Adrenal gland (tissue), 12 donors: ENCODE measurements around the gene MCM3AP. TPM values are rescaled to one million over a fixed set of nuclear protein-coding genes. Genes with fewer than 3 reads are reported as not detected.
A peak's percentile ranks its signal among the peaks of the same experiment; 100 is the strongest.

Source experiments
- DNase-seq, 7 donors: peaks; one replicate each; pipeline ENCODE4 v3.0.0-alpha.2; 2019 to 2020
- H3K27ac ChIP-seq, 5 donors: fragments of 200-600 bp; sonication (generic) in 4 of 5; 1 replicate in 3 of 5; 2 replicates in 2 of 5; pipeline versions ENCODE4 v1.5.1 to v1.8.0; 2016 to 2020; ENCODE audit warnings: mild to moderate bottlenecking in 1 of 5
- H3K27me3 ChIP-seq: fragments of 200-600 bp; 2 replicates; pipeline ENCODE4 v1.8.0; 2021
- H3K36me3 ChIP-seq, 2 donors: fragments of 200-600 bp; replicated peaks in 1 of 2; 1 replicate in 1 of 2; 2 replicates in 1 of 2; pipeline versions ENCODE4 v1.5.1 to v1.8.0; 2018 to 2022
- H3K4me1 ChIP-seq, 2 donors: fragments of 200-600 bp; replicated peaks in 1 of 2; 1 replicate in 1 of 2; 2 replicates in 1 of 2; pipeline versions ENCODE4 v1.5.1 to v1.8.0; 2018 to 2021
- H3K4me3 ChIP-seq, 4 donors: fragments of 200-600 bp; sonication (generic) in 3 of 4; one replicate each; pipeline ENCODE4 v1.5.1; 2016 to 2018
- H3K9me3 ChIP-seq, 3 donors: fragments of 200-600 bp; sonication (generic) in 1 of 3; replicated peaks in 1 of 3; 1 replicate in 2 of 3; 2 replicates in 1 of 3; pipeline versions ENCODE4 v1.5.1 to v1.8.0; 2016 to 2021
- CTCF ChIP-seq, 6 experiments: fragments of 450-650 bp in 4 of 6; fragments of 200-600 bp in 2 of 6; sonication (generic) in 1 of 6; IDR thresholded peaks; 1 replicate in 5 of 6; 2 replicates in 1 of 6; pipeline versions ENCODE4 v1.5.1 to v1.8.0; 2016 to 2021; ENCODE audit warnings: antibody characterized with exemption in 6 of 6, mild to moderate bottlenecking in 2 of 6, moderate library complexity in 1 of 6
- POLR2A ChIP-seq, 2 donors: fragments of 450-650 bp; IDR thresholded peaks; one replicate each; pipeline ENCODE4 v1.6.1; 2017; ENCODE audit warnings: antibody characterized with exemption in 2 of 2, mild to moderate bottlenecking in 2 of 2, moderate library complexity in 1 of 2
- WGBS, 4 donors: extraction: QIAGEN DNeasy Blood & Tissue Kit in 2 of 4; methylation state at CpG; one replicate each; pipeline versions ENCODE4 v1.1.5 to v1.1.7; 2013 to 2017; 5-methylcytosine and 5-hydroxymethylcytosine counted together
- intact Hi-C, 2 donors: fragments of 100-400 bp; cut with DNase I; formaldehyde crosslinking; loops; one replicate each; pipeline versions ENCODE4 v1.14.1 to v1.15.0; 2022 to 2023
- polyA plus RNA-seq, 3 donors: library from polyadenylated mRNA; stranded (reverse); fragments of 200-250 nt in 2 of 3; fragments of 350-450 nt in 1 of 3; fragmentation: Illumina TruSeq in 1 of 3; extraction: RNeasy Lipid Tissue Mini Kit (QIAGEN cat#74804) in 1 of 3; gene quantifications; one replicate each; pipeline ENCODE4 v1.2.3, GENCODE V29; 2013 to 2014
- total RNA-seq, 9 donors: library from RNA; depleted of rRNA in 4 of 9; stranded (reverse); fragments of >200 nt in 4 of 9; fragments of 120-200 nt in 1 of 9; fragmentation: NEBNext Ultra II Directional in 1 of 9; extraction: Animal tissue kit (Norgen Biotek cat#: 25700) in 1 of 9; gene quantifications; one replicate each; pipeline versions ENCODE4 v1.1.0 to v1.2.4, GENCODE V29; 2013 to 2023
- donor health status: healthy with polysubstance abuse.
- donor health status: Bipolar disorder and iron deficiency.
- donor health status: DM: yes; HTN: yes; CAD: no.
- donor health status: DM: no; HTN: no; CAD: no.
- donor health status: DM: no; HTN: no; CAD: no.
- donor health status: DM: yes; HTN: yes; CAD: no.

The MCM3AP gene
- total and polyA plus RNA-seq, 12 donors, result 34.8 to 89.4 (median 70.1) TPM

GRCh38 chr21:46322351-46323226, 37.2 kb upstream of the MCM3AP start:
- intact Hi-C loops, result no loop called here
- Histone ChIP-seq H3K9me3 (no peaks in the 10 kb centered on the region), H3K27me3 (no peaks in the 10 kb centered on the region), H3K4me1 (peaks cover 10 to 26% of the 10 kb centered on the region in 2 donors), H3K4me3 (peak overlapping the region in 2 of 4 donors; percentile 68 to 90), H3K36me3 (no peaks in the 10 kb centered on the region), H3K27ac (no peak overlapping the region)
- 13 to 18% (median 14%) methylated on average over 33 to 50 of the region's 50 CpGs for whole genome bisulfite sequencing, 4 donors
- peak in 3 of 7 donors; percentile 13 to 57 (median 33) for DNase-seq
- no peak for TF ChIP-seq POLR2A (IDR thresholded peaks at IDR 0.05)
- no peak for TF ChIP-seq CTCF (IDR thresholded peaks at IDR 0.05)

- Histone ChIP-seq H3K36me3 (no peaks in the 10 kb centered on the region), H3K27me3 (no peaks in the 10 kb centered on the region), H3K4me3 (no peak overlapping the region), H3K4me1 (peaks cover 10 to 18% of the 10 kb centered on the region in 2 donors), H3K9me3 (no peaks in the 10 kb centered on the region), H3K27ac (no peak overlapping the region)
- 72 to 79% (median 74%) methylated on average over 4 of the region's 4 CpGs for WGBS, 4 donors
- intact Hi-C loops, result no loop called here
- TF ChIP-seq CTCF (IDR thresholded peaks at IDR 0.05) (no peak), POLR2A (IDR thresholded peaks at IDR 0.05) (no peak)
- no peak for DNase-seq
Measured at GRCh38 chr21:46320331-46320801, 35.0 kb upstream of the MCM3AP start.

GRCh38 chr21:46319186-46319585, 33.8 kb upstream of the MCM3AP start:
- no peak for TF ChIP-seq POLR2A (IDR thresholded peaks at IDR 0.05)
- no peak for TF ChIP-seq CTCF (IDR thresholded peaks at IDR 0.05)
- Histone ChIP-seq H3K27me3 (no peaks in the 10 kb centered on the region), H3K27ac (no peak overlapping the region), H3K36me3 (no peaks in the 10 kb centered on the region), H3K4me3 (no peak overlapping the region), H3K4me1 (peaks cover 10 to 16% of the 10 kb centered on the region in 2 donors), H3K9me3 (no peaks in the 10 kb centered on the region)
- intact Hi-C loops, result no loop called here
- WGBS, 4 donors, result 94 to 98% (median 96%) methylated on average over 6 to 7 of the region's 7 CpGs
- no peak for DNase-seq

- intact Hi-C loops, result no loop called here
- peaks cover 10 to 15% of the 10 kb centered on the region in 2 donors for H3K4me1 ChIP-seq
- TF ChIP-seq CTCF (IDR thresholded peaks at IDR 0.05) (no peak), POLR2A (IDR thresholded peaks at IDR 0.05) (no peak)
- no peak overlapping the region for H3K27ac ChIP-seq
- no peaks in the 10 kb centered on the region for H3K36me3 ChIP-seq
- H3K27me3 ChIP-seq, result no peaks in the 10 kb centered on the region
- H3K4me3 ChIP-seq, result no peak overlapping the region
- no peaks in the 10 kb centered on the region for H3K9me3 ChIP-seq
- WGBS, 4 donors, result 72 to 91% (median 90%) methylated on average over 4 of the region's 4 CpGs
- DNase-seq, result no peak
Measured at GRCh38 chr21:46318464-46318845, 33.0 kb upstream of the MCM3AP start.
